Fibroblast of mammary gland (primary cell): ENCODE measurements around the gene PNLIP.

Source experiments
- DNase-seq: peaks from one replicate; pipeline ENCODE4 v3.0.0-alpha.2; 2010; ENCODE audit warnings: low read depth
- H3K4me3 ChIP-seq: 2 replicates; pipeline ENCODE4 v1.5.1; 2011; ENCODE audit warnings: low read depth, mild to moderate bottlenecking, low read length, moderate library complexity; ENCODE audit not compliant: control insufficient read depth
- CTCF ChIP-seq: conservative IDR thresholded peaks from 2 replicates; pipeline ENCODE4 v1.5.1; 2011; ENCODE audit warnings: low read depth, low read length, inconsistent platforms; ENCODE audit not compliant: control insufficient read depth, insufficient read depth

PNLIP gene

GRCh38 chr10:116524736-116525135 lies 21.0 kb upstream of the PNLIP start:
- no peak for TF ChIP-seq CTCF
- no peak overlapping the region for H3K4me3 ChIP-seq
- no peak for DNase-seq

GRCh38 chr10:116526219-116526618 lies 19.5 kb upstream of the PNLIP start:
- DNase-seq = no peak
- H3K4me3 ChIP-seq = no peak overlapping the region
- TF ChIP-seq CTCF = no peak

GRCh38 chr10:116536810-116537209 lies 8.9 kb upstream of the PNLIP start:
- no peak for TF ChIP-seq CTCF
- no peak overlapping the region for H3K4me3 ChIP-seq
- no peak for DNase-seq

- H3K4me3 ChIP-seq = no peak overlapping the region
- no peak for DNase-seq
- TF ChIP-seq CTCF = no peak
These were observed 7.3 kb upstream of the PNLIP start for GRCh38 chr10:116538456-116538855.

GRCh38 chr10:116538992-116539391 lies 6.7 kb upstream of the PNLIP start:
- no peak overlapping the region for H3K4me3 ChIP-seq
- no peak for TF ChIP-seq CTCF
- DNase-seq = no peak

- no peak overlapping the region for H3K4me3 ChIP-seq
- no peak for DNase-seq
- TF ChIP-seq CTCF = no peak
These were observed 4.9 kb upstream of the PNLIP start for GRCh38 chr10:116540814-116541213.

- TF ChIP-seq CTCF = no peak
These were observed 3.6 kb upstream of the PNLIP start for GRCh38 chr10:116542007-116542677.

More at GRCh38 chr10:116542007-116542677, 3.6 kb upstream of the PNLIP start:
- no peak overlapping the region for H3K4me3 ChIP-seq
- no peak for DNase-seq
